ENCODE data around the gene UQCC5.

UQCC5 gene

GRCh38 chr3:52530918-52531826 is 5.2 kb upstream of the UQCC5 start:
- no peak for ATAC-seq
- TF ChIP-seq CREB5 (CRISPR knock-in tag; IDR thresholded peaks at IDR 0.05; ENCODE audit: low read depth) = no peak
- no peak for TF ChIP-seq ZNF565 (CRISPR knock-in tag; conservative IDR thresholded peaks at IDR 0.05; ENCODE audit: low read depth)
- TF ChIP-seq TOX (CRISPR knock-in tag; IDR thresholded peaks at IDR 0.05; ENCODE audit: borderline replicate concordance) = no peak
- no peak for TF ChIP-seq CSRNP3 (CRISPR knock-in tag; IDR thresholded peaks at IDR 0.05)
- TF ChIP-seq RARB (CRISPR knock-in tag; IDR thresholded peaks at IDR 0.05) = no peak
- TF ChIP-seq ARNTL (CRISPR knock-in tag; IDR thresholded peaks at IDR 0.05; ENCODE audit: borderline replicate concordance, low read depth) = no peak
- no peak for TF ChIP-seq SNAI2 (CRISPR knock-in tag; IDR thresholded peaks at IDR 0.05)

GRCh38 chr3:52531860-52532516 is 4.4 kb upstream of the UQCC5 start:
- no peak for TF ChIP-seq CSDC2 (CRISPR knock-in tag; IDR thresholded peaks at IDR 0.05)
- TF ChIP-seq ARNTL (CRISPR knock-in tag; IDR thresholded peaks at IDR 0.05; ENCODE audit: borderline replicate concordance, low read depth) = no peak
- no peak for TF ChIP-seq BACH2 (CRISPR knock-in tag; IDR thresholded peaks at IDR 0.05; ENCODE audit: borderline replicate concordance)
- no peak for TF ChIP-seq GLIS3 (CRISPR knock-in tag; IDR thresholded peaks at IDR 0.05)
- no peak for TF ChIP-seq ZFP3 (CRISPR knock-in tag; IDR thresholded peaks at IDR 0.05)
- TF ChIP-seq ZNF8 (CRISPR knock-in tag; IDR thresholded peaks at IDR 0.05) = no peak
- TF ChIP-seq ZNF565 (CRISPR knock-in tag; conservative IDR thresholded peaks at IDR 0.05; ENCODE audit: low read depth) = no peak
- TF ChIP-seq ISL1 (CRISPR knock-in tag; IDR thresholded peaks at IDR 0.05) = no peak
- no peak for TF ChIP-seq ZFP30 (CRISPR knock-in tag; IDR thresholded peaks at IDR 0.05)
- no peak for TF ChIP-seq ESRRG (CRISPR knock-in tag; IDR thresholded peaks at IDR 0.05)
- TF ChIP-seq TCF4 (CRISPR knock-in tag; IDR thresholded peaks at IDR 0.05; ENCODE audit: borderline replicate concordance) = no peak
- no peak for ATAC-seq

- no peak for ATAC-seq
- TF ChIP-seq BACH2 (CRISPR knock-in tag; IDR thresholded peaks at IDR 0.05; ENCODE audit: borderline replicate concordance) (no peak), CREB5 (CRISPR knock-in tag; IDR thresholded peaks at IDR 0.05; ENCODE audit: low read depth) (no peak), TSHZ2 (CRISPR knock-in tag; IDR thresholded peaks at IDR 0.05) (no peak), ZNF8 (CRISPR knock-in tag; IDR thresholded peaks at IDR 0.05) (no peak), ZFP30 (CRISPR knock-in tag; IDR thresholded peaks at IDR 0.05) (no peak), ARNTL (CRISPR knock-in tag; IDR thresholded peaks at IDR 0.05; ENCODE audit: borderline replicate concordance, low read depth) (no peak), PATZ1 (CRISPR knock-in tag; IDR thresholded peaks at IDR 0.05; ENCODE audit: borderline replicate concordance) (no peak), TCF4 (CRISPR knock-in tag; IDR thresholded peaks at IDR 0.05; ENCODE audit: borderline replicate concordance) (no peak), ZNF565 (CRISPR knock-in tag; conservative IDR thresholded peaks at IDR 0.05; ENCODE audit: low read depth) (no peak), SNAI2 (CRISPR knock-in tag; IDR thresholded peaks at IDR 0.05) (no peak), ZC3H10 (CRISPR knock-in tag; IDR thresholded peaks at IDR 0.05) (no peak), TOX (CRISPR knock-in tag; IDR thresholded peaks at IDR 0.05; ENCODE audit: borderline replicate concordance) (no peak), ZFP3 (CRISPR knock-in tag; IDR thresholded peaks at IDR 0.05) (no peak), ISL1 (CRISPR knock-in tag; IDR thresholded peaks at IDR 0.05) (no peak), PPARA (CRISPR knock-in tag; IDR thresholded peaks at IDR 0.05; ENCODE audit: borderline replicate concordance) (no peak), OSR1 (CRISPR knock-in tag; IDR thresholded peaks at IDR 0.05) (no peak), CSRNP3 (CRISPR knock-in tag; IDR thresholded peaks at IDR 0.05) (no peak)
Observed at GRCh38 chr3:52532517-52532837, 3.9 kb upstream of the UQCC5 start.

All from SK-N-SH treated with all-trans-retinoic acid at 6 μM for 48 hours (cell line).